ENCODE measurements around the gene FUCA2. TPM values are rescaled to one million over a fixed set of nuclear protein-coding genes. Genes with fewer than 3 reads are reported as not detected.

The FUCA2 gene
- total and polyA plus RNA-seq, 11 donors, result 18.0 to 68.6 (median 34.8) TPM

GRCh38 chr6:143545165-143545564, 33.6 kb upstream of the FUCA2 start:
- intact Hi-C loops (cut with DNase I), result no loop called here
- 47 to 67% (median 62%) methylated on average over 2 of the region's 2 CpGs for WGBS, 4 donors

GRCh38 chr6:143544011-143544696, 32.6 kb upstream of the FUCA2 start:
- 79 to 88% (median 84%) methylated on average over 4 of the region's 4 CpGs for WGBS, 4 donors
- TF ChIP-seq POLR2A (IDR thresholded peaks at IDR 0.05) (no peak), CTCF (IDR thresholded peaks at IDR 0.05) (no peak)
- Histone ChIP-seq H3K9me3 (no peaks in the 10 kb centered on the region), H3K27ac (peak overlapping the region in 3 of 12 donors; percentile 12 to 28 (median 16)), H3K4me1 (peaks cover 0 to 35% (median 0%) of the 10 kb centered on the region in 12 donors), H3K36me3 (no peaks in the 10 kb centered on the region), H3K27me3 (no peaks in the 10 kb centered on the region), H3K4me3 (no peak overlapping the region)
- DNase-seq (no peak), ATAC-seq (no peak)
- intact Hi-C loops (cut with DNase I), result no loop called here

More at GRCh38 chr6:143545165-143545564, 33.6 kb upstream of the FUCA2 start:
- no peaks in the 10 kb centered on the region for H3K9me3 ChIP-seq
- H3K27ac ChIP-seq, result peak overlapping the region in 1 of 12 donors; percentile 30
- TF ChIP-seq POLR2A (IDR thresholded peaks at IDR 0.05) (no peak), CTCF (IDR thresholded peaks at IDR 0.05) (no peak)
- peaks cover 0 to 35% (median 0%) of the 10 kb centered on the region in 12 donors for H3K4me1 ChIP-seq
- DNase-seq (no peak), ATAC-seq (no peak)
- H3K36me3 ChIP-seq, result no peaks in the 10 kb centered on the region
- no peak overlapping the region for H3K4me3 ChIP-seq
- no peaks in the 10 kb centered on the region for H3K27me3 ChIP-seq

DNA sequence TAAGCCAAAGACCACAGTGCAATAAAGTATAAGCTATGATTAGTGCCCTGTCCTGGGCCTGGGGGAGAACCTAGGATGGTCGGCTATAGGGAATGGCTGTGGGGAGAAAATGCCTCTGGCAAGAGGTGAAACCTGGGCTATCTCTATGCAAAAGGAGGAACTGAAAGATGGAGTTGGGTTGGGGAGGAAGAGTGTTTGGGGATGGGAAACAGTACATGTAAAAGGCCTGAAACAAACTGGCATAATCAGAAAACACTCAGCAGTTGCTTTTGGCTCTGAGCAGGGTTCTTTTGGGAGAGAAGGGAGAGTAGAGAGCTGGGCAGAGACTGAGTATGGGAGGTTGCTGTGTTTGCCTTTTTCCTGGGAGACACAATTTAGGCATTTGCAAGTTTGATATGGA, 31.9 kb upstream of the FUCA2 start:
- TF ChIP-seq CTCF (IDR thresholded peaks at IDR 0.05) (no peak), POLR2A (IDR thresholded peaks at IDR 0.05) (no peak)
- intact Hi-C loops (cut with DNase I), result no loop called here
- WGBS, 4 donors, result 48 to 71% (median 56%) methylated on average over 1 of the region's 1 CpG
- peak in 3 of 4 donors; percentile 17 to 38 (median 20) for ATAC-seq
- no peak for DNase-seq
- Histone ChIP-seq H3K36me3 (no peaks in the 10 kb centered on the region), H3K27me3 (no peaks in the 10 kb centered on the region), H3K4me3 (no peak overlapping the region), H3K9me3 (no peaks in the 10 kb centered on the region), H3K4me1 (peaks cover 0 to 35% (median 0%) of the 10 kb centered on the region in 12 donors), H3K27ac (peak overlapping the region in 3 of 12 donors; percentile 12 to 28 (median 16))

- 91 to 98% (median 96%) methylated on average over 2 of the region's 2 CpGs for WGBS, 4 donors
- Histone ChIP-seq H3K27ac (no peak overlapping the region), H3K9me3 (no peaks in the 10 kb centered on the region), H3K4me1 (peaks cover 0 to 38% (median under 1%) of the 10 kb centered on the region in 12 donors), H3K36me3 (no peaks in the 10 kb centered on the region), H3K27me3 (no peaks in the 10 kb centered on the region), H3K4me3 (no peak overlapping the region)
- intact Hi-C loops (cut with DNase I), result no loop called here
- DNase-seq (no peak), ATAC-seq (no peak)
- TF ChIP-seq POLR2A (IDR thresholded peaks at IDR 0.05) (no peak), CTCF (IDR thresholded peaks at IDR 0.05) (no peak)
Measured at GRCh38 chr6:143542888-143543287, 31.4 kb upstream of the FUCA2 start.
